Coronary artery (tissue), 2 donors: ENCODE measurements around the gene CDH13.

ENCODE experiments used
- DNase-seq: peaks from one replicate; pipeline ENCODE4 v3.0.0-alpha.2; 2017; ENCODE audit warnings: low spot score
- H3K27ac ChIP-seq, 2 donors: fragments of 200-600 bp; sonication (generic); one replicate each; pipeline ENCODE4 v1.5.1; 2016 to 2019
- H3K4me3 ChIP-seq: fragments of 200-600 bp; sonication (generic); 2 replicates; pipeline ENCODE4 v1.5.1; 2016; ENCODE audit warnings: mild to moderate bottlenecking, moderate library complexity
- TF ChIP-seq, protein P1 (sequence below): fragments of 200-600 bp; sonication (generic); IDR thresholded peaks from one replicate; pipeline ENCODE4 v1.5.1; 2019; ENCODE audit warnings: antibody characterized with exemption

Gene CDH13

DNA sequence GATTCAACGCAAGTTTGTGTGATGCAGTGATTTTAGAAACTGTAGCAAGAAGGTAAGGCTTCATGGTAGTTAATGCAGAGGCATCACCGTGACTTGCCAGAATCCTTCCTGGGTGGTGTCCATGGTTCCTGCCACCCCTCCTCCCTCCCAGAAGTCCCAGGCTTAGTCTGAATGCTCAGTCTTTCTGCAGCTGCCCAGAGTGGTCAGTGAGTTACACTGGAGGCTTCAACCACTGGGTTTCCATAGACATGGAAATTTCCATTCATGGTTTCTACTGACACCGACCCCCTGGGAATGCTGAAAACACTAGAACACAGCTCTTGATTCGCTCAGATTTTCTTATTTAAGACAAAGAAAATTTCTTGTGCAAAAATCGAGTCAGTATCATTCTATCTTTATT, 1021.6 kb downstream of the CDH13 start:
- Histone ChIP-seq H3K4me3 (no peak overlapping the region), H3K27ac (no peak overlapping the region)
- TF ChIP-seq, protein P1, sequence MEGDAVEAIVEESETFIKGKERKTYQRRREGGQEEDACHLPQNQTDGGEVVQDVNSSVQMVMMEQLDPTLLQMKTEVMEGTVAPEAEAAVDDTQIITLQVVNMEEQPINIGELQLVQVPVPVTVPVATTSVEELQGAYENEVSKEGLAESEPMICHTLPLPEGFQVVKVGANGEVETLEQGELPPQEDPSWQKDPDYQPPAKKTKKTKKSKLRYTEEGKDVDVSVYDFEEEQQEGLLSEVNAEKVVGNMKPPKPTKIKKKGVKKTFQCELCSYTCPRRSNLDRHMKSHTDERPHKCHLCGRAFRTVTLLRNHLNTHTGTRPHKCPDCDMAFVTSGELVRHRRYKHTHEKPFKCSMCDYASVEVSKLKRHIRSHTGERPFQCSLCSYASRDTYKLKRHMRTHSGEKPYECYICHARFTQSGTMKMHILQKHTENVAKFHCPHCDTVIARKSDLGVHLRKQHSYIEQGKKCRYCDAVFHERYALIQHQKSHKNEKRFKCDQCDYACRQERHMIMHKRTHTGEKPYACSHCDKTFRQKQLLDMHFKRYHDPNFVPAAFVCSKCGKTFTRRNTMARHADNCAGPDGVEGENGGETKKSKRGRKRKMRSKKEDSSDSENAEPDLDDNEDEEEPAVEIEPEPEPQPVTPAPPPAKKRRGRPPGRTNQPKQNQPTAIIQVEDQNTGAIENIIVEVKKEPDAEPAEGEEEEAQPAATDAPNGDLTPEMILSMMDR: no peak
- no peak for DNase-seq

DNA sequence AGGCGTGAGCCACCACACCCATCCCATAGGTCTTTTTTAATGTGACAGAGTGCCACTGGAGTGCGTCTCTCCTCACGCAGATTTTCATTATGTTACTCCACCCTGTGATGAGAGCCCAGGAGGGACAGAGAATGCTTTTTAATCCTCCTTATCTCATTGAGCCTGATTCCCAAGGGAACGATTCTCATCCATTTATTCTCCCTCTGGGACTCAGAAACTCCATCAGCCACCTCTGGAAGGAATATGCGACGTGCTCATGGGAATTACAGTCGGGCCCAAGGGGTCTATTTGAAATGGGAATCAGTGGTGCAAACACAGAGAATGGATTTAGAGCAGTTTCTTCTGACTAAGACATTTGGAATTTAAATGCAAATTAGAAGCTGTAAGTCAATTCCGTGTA, 1025.1 kb downstream of the CDH13 start:
- no peak for DNase-seq
- H3K4me3 ChIP-seq: no peak overlapping the region
- H3K27ac ChIP-seq: no peak overlapping the region
- TF ChIP-seq, protein P1: no peak

DNA sequence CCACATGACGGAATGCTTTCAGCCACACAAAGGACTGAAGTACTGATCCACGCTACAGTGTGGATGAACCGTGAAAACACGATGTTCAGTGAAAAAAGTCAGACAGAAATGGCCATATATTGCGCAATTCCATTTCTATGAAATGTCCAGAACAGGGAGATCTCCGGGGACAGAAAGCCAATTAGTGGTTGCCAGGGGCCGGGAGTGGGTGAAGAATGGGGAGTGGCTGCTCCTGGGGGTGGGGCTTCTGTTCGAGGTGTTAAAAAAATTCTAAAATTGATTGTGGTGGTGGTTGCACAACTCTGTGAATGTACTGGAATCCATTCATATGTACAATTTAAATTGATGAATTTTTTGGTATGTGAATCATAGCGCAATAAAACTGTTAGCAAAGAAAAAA, 1026.2 kb downstream of the CDH13 start:
- DNase-seq: no peak
- Histone ChIP-seq H3K27ac (no peak overlapping the region), H3K4me3 (no peak overlapping the region)
- TF ChIP-seq, protein P1: no peak

DNA sequence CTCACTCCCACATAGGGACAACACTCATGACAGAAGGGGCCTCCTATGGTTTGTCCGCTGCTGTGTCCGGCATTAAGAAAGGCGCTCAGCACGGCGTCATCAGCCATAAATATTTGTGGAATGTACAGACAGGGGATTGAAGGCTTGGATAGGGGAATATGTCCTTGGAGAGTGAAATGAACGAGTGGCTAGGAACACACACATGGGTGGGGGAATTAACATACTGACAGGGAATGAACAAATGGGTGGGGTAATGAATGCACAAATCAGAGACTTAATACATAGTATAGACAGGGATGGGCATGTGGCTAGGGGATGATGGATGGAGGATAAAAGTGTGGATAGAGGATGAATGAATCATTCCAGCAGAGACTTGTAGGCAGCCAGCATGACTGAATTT, 1027.0 kb downstream of the CDH13 start:
- no peak for DNase-seq
- TF ChIP-seq, protein P1: no peak
- Histone ChIP-seq H3K4me3 (no peak overlapping the region), H3K27ac (no peak overlapping the region)

DNA sequence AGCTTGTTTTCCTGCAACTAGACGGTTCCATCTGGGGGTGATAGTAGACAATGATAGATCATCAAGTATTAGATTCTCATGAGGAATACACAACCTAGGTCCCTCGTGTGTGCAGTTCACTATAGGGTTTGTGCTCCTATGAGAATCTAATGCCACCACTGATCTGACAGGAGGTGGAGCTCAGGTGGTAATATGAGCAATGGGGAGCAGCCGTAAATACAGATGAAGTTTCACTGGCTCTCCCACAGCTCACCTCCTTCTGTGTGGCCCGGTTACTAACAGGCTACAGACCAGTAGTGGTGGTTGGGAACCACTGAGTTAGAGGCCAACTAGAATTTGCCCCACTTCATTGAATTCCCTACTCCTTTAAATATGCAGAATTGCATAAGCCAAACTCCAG, 1033.5 kb downstream of the CDH13 start:
- H3K4me3 ChIP-seq: no peak overlapping the region
- DNase-seq: no peak
- no peak overlapping the region for H3K27ac ChIP-seq
- TF ChIP-seq, protein P1: no peak

DNA sequence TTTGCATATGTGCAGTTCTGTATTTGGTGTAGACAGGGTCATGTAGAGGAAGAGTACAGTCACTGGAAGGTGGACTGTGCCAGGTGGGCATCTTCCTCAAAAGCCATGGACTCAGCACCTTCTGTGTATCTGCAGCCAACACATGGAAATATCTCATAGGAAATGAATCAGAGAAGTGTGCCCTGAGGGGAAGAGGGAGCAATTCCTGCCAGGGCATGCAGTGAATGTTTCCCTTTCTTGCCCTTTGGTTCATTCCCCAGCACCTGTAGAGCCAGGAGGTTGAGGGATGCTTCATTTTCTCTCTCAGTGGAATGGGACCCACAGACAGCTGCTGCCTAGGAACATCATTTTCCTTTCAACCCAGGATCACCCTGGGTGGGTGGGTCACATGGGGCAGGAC, 1034.9 kb downstream of the CDH13 start:
- no peak for DNase-seq
- TF ChIP-seq, protein P1: no peak
- Histone ChIP-seq H3K4me3 (no peak overlapping the region), H3K27ac (no peak overlapping the region)

DNA sequence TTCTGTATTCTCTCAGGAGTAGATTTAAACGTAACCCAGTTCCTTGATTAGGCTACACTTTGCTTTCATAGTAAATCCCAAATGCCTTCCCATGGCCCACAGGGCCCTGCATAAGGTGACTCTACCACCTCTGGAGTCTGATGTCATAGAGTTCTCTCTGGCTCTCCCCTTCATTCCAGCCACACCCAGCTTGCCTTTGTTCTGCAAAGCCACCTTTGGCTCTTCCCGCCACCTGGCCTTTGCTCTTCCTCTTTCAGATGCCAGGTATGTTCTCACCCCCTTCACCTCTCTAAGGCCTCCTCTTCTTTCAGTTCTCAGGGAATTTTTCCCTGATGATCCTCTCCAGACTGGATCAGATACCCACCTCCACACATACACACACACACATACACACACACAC, 1039.7 kb downstream of the CDH13 start:
- TF ChIP-seq, protein P1: no peak
- DNase-seq: no peak
- H3K4me3 ChIP-seq: no peak overlapping the region

More for the DNA sequence above, 1039.7 kb downstream of the CDH13 start:
- no peak overlapping the region for H3K27ac ChIP-seq
